Measurements from ENCODE around the gene NDOR1. TPM values are rescaled to one million over a fixed set of nuclear protein-coding genes. Genes with fewer than 3 reads are reported as not detected.
A peak's percentile ranks its signal among the peaks of the same experiment; 100 is the strongest.

NDOR1 gene
- total RNA-seq, 1 donor from 2014 or later: 27.0 TPM

DNA sequence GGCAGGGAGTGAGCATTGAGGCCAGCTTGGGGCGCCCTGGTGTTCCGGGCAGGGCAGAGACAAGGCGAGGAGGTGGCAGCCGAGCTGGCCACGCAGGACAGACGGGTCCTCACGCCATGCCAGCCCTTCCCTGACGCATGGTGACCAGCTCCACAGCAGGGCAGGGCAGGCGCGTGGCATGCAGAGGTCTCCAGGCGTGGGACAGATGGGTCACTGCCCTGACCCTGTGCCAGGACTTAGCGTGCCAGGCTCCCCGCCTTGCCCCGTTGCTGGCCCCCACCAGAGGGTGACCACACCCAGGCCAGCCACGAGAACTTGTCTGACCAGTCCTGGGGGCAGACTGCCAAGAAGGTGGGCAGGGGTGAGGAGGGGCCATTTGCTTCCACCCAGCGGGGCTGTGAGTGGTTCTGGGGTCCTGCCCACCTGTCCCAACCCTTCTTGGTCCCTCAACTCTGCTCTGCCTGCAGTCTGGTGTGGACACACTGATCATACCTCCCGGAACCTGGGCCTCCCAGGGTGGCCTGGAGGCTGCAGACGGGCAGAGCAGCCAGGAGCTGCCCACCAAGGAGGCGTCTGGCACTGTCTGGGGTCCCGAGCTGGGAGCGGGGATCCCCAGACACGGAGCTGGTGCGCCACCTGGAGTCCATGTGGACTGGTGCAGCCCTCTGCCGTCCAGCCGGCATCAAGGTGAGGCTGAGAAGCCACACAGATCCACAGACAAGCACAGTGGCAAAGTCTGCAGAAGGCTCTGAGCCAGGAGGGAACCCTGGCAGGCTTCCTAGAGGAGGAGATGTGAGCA, 21.8 kb downstream of the NDOR1 start, which contains the start of gene RNF224:
Gene RNF224 (plus strand): TSS at position 449 of the 799 bp plus-strand sequence. CDS start 834 bp downstream, outside the sequence.
- no peak for DNase-seq (ENCODE audit: low spot score in 2 of 2)
- H3K27ac ChIP-seq: no peak within 1 kb of the TSS
- H3K9me3 ChIP-seq: no peaks in the 10 kb centered on the region
- H3K4me1 ChIP-seq: peaks cover 0 to 12% of the 10 kb centered on the region in 2 donors
- intact Hi-C loops (cut with DNase I): loop anchor here (2.0 to 10.0 kb wide), 2 partner anchors 108 to 432 kb away; partner anchors contain the start of genes CCDC183 and TMEM141
- no peaks in the 10 kb centered on the region for H3K27me3 ChIP-seq
- no peak within 1 kb of the TSS for H3K4me3 ChIP-seq
- H3K36me3 ChIP-seq: no peaks in the 10 kb centered on the region
- TF ChIP-seq, protein P1, sequence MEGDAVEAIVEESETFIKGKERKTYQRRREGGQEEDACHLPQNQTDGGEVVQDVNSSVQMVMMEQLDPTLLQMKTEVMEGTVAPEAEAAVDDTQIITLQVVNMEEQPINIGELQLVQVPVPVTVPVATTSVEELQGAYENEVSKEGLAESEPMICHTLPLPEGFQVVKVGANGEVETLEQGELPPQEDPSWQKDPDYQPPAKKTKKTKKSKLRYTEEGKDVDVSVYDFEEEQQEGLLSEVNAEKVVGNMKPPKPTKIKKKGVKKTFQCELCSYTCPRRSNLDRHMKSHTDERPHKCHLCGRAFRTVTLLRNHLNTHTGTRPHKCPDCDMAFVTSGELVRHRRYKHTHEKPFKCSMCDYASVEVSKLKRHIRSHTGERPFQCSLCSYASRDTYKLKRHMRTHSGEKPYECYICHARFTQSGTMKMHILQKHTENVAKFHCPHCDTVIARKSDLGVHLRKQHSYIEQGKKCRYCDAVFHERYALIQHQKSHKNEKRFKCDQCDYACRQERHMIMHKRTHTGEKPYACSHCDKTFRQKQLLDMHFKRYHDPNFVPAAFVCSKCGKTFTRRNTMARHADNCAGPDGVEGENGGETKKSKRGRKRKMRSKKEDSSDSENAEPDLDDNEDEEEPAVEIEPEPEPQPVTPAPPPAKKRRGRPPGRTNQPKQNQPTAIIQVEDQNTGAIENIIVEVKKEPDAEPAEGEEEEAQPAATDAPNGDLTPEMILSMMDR (IDR thresholded peaks at IDR 0.05): peak; percentile 72 to 85 (median 84)

DNA sequence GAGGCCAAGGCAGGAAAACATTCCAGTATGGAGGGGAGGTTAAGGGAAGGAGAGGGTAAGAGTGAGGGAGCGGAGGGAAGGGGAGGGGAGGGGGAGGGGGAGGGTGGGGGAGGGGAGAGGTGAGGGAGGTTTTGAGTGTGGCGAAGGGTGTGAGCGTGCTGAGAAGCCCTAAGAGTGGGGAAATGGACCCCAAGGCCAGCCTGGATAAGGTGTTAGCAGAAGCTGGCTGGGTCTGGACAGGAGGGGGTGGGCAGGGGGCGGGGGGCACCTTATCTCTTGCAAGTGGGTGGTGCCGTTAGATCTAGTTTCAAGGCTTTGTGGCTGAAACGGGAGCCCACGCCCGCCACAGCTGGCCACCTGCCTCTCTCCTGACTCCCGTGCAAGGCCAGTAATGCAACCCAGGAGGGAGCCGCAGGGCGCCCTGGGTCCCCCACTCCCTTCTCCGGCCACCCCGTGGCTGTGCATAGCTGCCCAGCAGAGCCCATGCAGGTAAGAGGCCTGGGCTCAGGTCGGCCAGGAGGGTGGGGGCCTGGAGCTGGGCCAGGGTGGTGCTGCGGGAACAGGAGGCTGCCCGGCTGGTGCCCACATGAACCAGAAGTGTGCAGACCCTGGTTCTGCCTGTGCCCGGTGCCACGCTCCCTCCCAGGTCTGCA, 22.5 kb downstream of the NDOR1 start:
- intact Hi-C loops (cut with DNase I): loop anchor here (2.0 to 10.0 kb wide), 2 partner anchors 109 to 433 kb away; partner anchors contain the start of genes CCDC183 and TMEM141
- Histone ChIP-seq H3K36me3 (no peaks in the 10 kb centered on the region), H3K27ac (no peak overlapping the region), H3K4me1 (peaks cover 0 to 5% of the 10 kb centered on the region in 2 donors), H3K9me3 (no peaks in the 10 kb centered on the region), H3K27me3 (no peaks in the 10 kb centered on the region), H3K4me3 (no peak overlapping the region)
- DNase-seq (ENCODE audit: low spot score in 2 of 2): no peak
- TF ChIP-seq, protein P1 (IDR thresholded peaks at IDR 0.05): no peak

DNA sequence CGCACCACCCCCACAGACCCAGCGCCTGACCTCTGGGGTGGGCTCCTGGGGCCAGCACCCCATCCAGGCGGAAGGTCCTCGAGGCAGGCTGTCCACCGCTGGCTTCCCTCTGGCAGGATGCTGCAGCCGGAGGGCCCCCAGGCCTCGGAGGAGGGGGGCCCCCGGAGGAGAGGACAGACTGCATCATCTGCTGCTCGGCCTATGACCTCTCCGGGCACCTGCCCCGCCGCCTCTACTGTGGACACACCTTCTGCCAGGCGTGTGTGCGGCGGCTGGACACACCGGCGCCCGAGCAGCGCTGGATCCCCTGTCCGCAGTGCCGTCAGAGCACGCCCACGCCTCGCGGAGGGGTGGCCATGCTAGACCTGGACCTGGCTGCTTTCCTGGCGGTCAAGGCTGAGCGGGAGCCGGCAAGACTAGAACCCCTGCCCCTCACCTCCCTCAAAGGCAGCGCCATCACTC, 23.0 kb downstream of the NDOR1 start:
- Histone ChIP-seq H3K27me3 (no peaks in the 10 kb centered on the region), H3K36me3 (no peaks in the 10 kb centered on the region), H3K4me1 (peaks cover 0 to 5% of the 10 kb centered on the region in 2 donors), H3K27ac (no peak overlapping the region), H3K9me3 (no peaks in the 10 kb centered on the region), H3K4me3 (no peak overlapping the region)
- TF ChIP-seq, protein P1 (IDR thresholded peaks at IDR 0.05): no peak
- no peak for DNase-seq (ENCODE audit: low spot score in 2 of 2)
- intact Hi-C loops (cut with DNase I): loop anchor here (10.0 kb wide), 1 partner anchor 434 kb away; the partner anchor contains the start of genes CCDC183 and TMEM141

DNA sequence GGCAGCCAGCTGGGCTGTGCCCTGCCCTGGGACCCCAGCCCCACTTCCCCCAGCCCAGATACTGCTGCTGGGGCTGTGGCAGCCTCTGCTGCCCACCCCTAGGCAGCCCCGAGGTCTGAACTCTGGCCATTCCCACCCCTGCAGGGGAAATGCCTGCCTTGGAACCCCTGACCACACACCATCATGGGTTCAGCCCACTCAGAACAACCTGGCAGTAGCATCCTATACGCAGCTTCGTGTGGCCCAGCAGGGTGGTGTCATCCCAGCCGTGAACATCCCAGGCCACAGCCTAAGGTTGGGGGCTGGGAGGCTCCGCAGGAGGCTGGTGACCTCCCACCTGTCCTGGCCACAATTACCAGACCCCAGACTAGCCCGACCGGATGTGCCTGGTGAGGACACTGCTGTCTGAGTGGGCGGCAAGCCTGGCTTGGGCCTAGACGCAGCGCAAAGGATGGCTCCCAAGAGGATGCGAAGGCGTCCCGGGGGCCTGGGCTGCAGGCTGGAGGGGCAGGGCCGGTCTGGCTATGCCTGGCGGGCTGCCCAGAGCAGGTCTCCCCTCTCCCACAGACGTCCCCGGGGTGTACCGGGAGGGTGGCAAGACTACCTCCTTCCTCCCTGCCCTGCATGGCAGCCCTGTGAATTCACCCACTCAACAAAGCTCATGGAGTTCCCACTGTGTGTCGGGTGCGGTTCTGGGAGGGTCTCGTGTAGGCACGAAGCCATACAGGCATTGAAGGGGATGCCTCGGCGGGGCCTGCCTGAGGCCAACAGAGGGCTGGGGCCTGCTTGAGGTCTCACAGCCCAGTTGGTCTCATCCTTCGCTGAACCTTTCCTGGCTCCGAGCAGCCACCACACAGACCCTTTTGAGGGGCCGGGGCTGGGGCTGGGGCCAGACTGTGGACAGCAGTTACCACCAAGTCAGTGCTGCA, 23.7 kb downstream of the NDOR1 start:
- Histone ChIP-seq H3K36me3 (no peaks in the 10 kb centered on the region), H3K4me1 (peaks cover 0 to under 1% of the 10 kb centered on the region in 2 donors), H3K27me3 (no peaks in the 10 kb centered on the region), H3K4me3 (no peak overlapping the region), H3K27ac (no peak overlapping the region), H3K9me3 (no peaks in the 10 kb centered on the region)
- DNase-seq (ENCODE audit: low spot score in 2 of 2): no peak
- intact Hi-C loops (cut with DNase I): loop anchor here (10.0 kb wide), 1 partner anchor 434 kb away; the partner anchor contains the start of genes CCDC183 and TMEM141
- TF ChIP-seq, protein P1 (IDR thresholded peaks at IDR 0.05): no peak

All from ascending aorta (tissue), 2 donors.